ENCODE measurements around the gene PRDM16. TPM values are rescaled to one million over a fixed set of nuclear protein-coding genes. Genes with fewer than 3 reads are reported as not detected.

The PRDM16 gene
- total RNA-seq, 1 donor from 2014 or later: 0.43 TPM

DNA sequence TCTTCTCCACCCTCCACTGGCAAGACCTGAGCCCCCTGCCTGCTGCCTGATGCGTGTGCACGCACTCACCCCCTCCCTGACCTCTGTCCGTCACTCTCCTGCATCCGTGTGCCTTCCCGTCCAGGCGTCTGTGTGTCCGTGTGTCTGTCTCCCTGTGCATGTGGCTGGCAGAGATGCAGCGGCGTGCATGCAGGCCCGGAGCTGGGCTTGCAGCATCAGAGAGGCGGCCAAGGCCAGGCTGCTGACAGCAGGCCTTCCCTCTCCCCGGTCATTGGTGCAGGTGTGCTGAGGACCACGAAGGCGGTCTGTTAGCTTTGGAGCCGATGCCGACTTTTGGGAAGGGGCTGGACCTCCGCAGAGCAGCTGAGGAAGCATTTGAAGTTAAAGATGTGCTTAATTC lies 362.7 kb downstream of the PRDM16 start:
- H3K4me2 ChIP-seq (ENCODE audit: low read length): no peak overlapping the region
- no peak overlapping the region for H3K9ac ChIP-seq (ENCODE audit: low read length)
- no peak for FAIRE-seq
- no peak overlapping the region for H2AFZ ChIP-seq (ENCODE audit: low read depth, low read length)
- no peak overlapping the region for H3K27ac ChIP-seq (ENCODE audit: low read depth, low read length)
- no peak for TF ChIP-seq EZH2 (IDR thresholded peaks at IDR 0.05; ENCODE audit: insufficient read depth, low read length)
- TF ChIP-seq, protein P1, sequence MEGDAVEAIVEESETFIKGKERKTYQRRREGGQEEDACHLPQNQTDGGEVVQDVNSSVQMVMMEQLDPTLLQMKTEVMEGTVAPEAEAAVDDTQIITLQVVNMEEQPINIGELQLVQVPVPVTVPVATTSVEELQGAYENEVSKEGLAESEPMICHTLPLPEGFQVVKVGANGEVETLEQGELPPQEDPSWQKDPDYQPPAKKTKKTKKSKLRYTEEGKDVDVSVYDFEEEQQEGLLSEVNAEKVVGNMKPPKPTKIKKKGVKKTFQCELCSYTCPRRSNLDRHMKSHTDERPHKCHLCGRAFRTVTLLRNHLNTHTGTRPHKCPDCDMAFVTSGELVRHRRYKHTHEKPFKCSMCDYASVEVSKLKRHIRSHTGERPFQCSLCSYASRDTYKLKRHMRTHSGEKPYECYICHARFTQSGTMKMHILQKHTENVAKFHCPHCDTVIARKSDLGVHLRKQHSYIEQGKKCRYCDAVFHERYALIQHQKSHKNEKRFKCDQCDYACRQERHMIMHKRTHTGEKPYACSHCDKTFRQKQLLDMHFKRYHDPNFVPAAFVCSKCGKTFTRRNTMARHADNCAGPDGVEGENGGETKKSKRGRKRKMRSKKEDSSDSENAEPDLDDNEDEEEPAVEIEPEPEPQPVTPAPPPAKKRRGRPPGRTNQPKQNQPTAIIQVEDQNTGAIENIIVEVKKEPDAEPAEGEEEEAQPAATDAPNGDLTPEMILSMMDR (IDR thresholded peaks at IDR 0.05; ENCODE audit: insufficient read depth, low read depth, low read length): no peak
- no peaks in the 10 kb centered on the region for H3K36me3 ChIP-seq (ENCODE audit: insufficient read depth, low read length)
- no peaks in the 10 kb centered on the region for H3K79me2 ChIP-seq (ENCODE audit: insufficient read depth, low read length)
- Mint-ChIP-seq H3K27ac (ENCODE audit: unreplicated experiment) (no peak overlapping the region), H3K36me3 (ENCODE audit: low read depth, unreplicated experiment) (no peaks in the 10 kb centered on the region), H3K4me1 (ENCODE audit: low read depth, unreplicated experiment) (no peaks in the 10 kb centered on the region), H3K27me3 (ENCODE audit: low read depth, unreplicated experiment) (peaks cover 26% of the 10 kb centered on the region), H3K4me3 (ENCODE audit: unreplicated experiment) (no peak overlapping the region), H3K9me3 (ENCODE audit: unreplicated experiment) (no peaks in the 10 kb centered on the region)
- no peaks in the 10 kb centered on the region for H3K9me3 ChIP-seq (ENCODE audit: insufficient read depth, low read depth, low read length)
- no peaks in the 10 kb centered on the region for H3K4me1 ChIP-seq (ENCODE audit: insufficient read depth, low read length)
- no peaks in the 10 kb centered on the region for H3K27me3 ChIP-seq (ENCODE audit: insufficient read depth, low read length)
- no peak overlapping the region for H3K4me3 ChIP-seq (ENCODE audit: insufficient read depth, low read depth, low read length)
- no peak for DNase-seq (ENCODE audit: low read depth)
- no peaks in the 10 kb centered on the region for H4K20me1 ChIP-seq (ENCODE audit: insufficient read depth, low read length)

DNA sequence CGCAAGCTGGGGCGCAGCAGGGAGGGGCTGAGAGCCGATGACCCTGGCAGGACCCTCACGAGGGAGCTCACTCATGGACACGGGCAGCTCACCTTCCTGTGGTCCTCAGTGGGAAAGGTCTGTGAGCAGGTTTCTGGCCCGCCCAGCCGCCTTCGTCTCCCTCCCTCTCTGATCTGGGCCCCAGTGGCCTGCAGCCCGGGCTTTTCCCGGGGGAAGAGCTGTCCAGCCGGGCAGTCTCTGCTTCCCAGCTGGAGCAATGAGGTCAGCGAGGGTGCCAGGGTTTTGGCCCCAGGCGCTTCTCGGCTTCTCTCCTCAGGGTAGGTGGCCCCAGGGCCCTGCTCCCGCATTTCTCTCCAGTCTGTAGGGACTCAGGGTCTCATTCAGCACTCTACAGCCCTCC lies 363.3 kb downstream of the PRDM16 start:
- H3K9me3 ChIP-seq (ENCODE audit: insufficient read depth, low read depth, low read length): peaks cover 1% of the 10 kb centered on the region
- H3K79me2 ChIP-seq (ENCODE audit: insufficient read depth, low read length): no peaks in the 10 kb centered on the region
- no peak overlapping the region for H3K4me2 ChIP-seq (ENCODE audit: low read length)
- no peak overlapping the region for H2AFZ ChIP-seq (ENCODE audit: low read depth, low read length)
- H3K9ac ChIP-seq (ENCODE audit: low read length): no peak overlapping the region
- Mint-ChIP-seq H3K4me3 (ENCODE audit: unreplicated experiment) (no peak overlapping the region), H3K9me3 (ENCODE audit: unreplicated experiment) (peaks cover under 1% of the 10 kb centered on the region), H3K27me3 (ENCODE audit: low read depth, unreplicated experiment) (peaks cover 24% of the 10 kb centered on the region), H3K36me3 (ENCODE audit: low read depth, unreplicated experiment) (no peaks in the 10 kb centered on the region), H3K4me1 (ENCODE audit: low read depth, unreplicated experiment) (no peaks in the 10 kb centered on the region), H3K27ac (ENCODE audit: unreplicated experiment) (no peak overlapping the region)
- DNase-seq (ENCODE audit: low read depth) (no peak), FAIRE-seq (no peak)
- H4K20me1 ChIP-seq (ENCODE audit: insufficient read depth, low read length): no peaks in the 10 kb centered on the region
- no peaks in the 10 kb centered on the region for H3K27me3 ChIP-seq (ENCODE audit: insufficient read depth, low read length)
- no peak overlapping the region for H3K27ac ChIP-seq (ENCODE audit: low read depth, low read length)
- no peaks in the 10 kb centered on the region for H3K4me1 ChIP-seq (ENCODE audit: insufficient read depth, low read length)
- no peaks in the 10 kb centered on the region for H3K36me3 ChIP-seq (ENCODE audit: insufficient read depth, low read length)
- no peak for TF ChIP-seq EZH2 (IDR thresholded peaks at IDR 0.05; ENCODE audit: insufficient read depth, low read length)
- no peak overlapping the region for H3K4me3 ChIP-seq (ENCODE audit: insufficient read depth, low read depth, low read length)

DNA sequence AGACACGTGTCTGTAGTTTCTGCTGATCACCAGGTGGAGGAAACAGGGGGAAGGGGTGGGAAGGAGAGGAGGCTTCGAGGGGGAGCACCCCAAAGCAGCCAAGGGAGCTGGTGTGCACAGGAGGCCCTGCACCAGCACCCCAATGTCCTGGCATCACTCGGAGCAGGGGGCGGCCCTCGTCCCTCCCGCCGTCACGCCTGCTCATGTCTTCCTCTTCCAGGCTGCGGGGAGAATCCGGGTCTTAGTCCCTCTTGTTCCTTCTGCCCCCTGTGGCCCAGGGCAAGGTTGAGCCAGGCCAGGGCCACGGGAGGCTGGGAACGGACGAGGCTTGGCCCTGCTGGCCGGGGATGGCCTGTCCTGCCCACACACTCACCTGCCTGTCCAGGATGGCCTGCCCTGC lies 364.1 kb downstream of the PRDM16 start:
- no peak overlapping the region for H3K4me2 ChIP-seq (ENCODE audit: low read length)
- no peak overlapping the region for H2AFZ ChIP-seq (ENCODE audit: low read depth, low read length)
- H3K27ac ChIP-seq (ENCODE audit: low read depth, low read length): no peak overlapping the region
- no peak overlapping the region for H3K9ac ChIP-seq (ENCODE audit: low read length)
- Mint-ChIP-seq H3K27me3 (ENCODE audit: low read depth, unreplicated experiment) (peaks cover 23% of the 10 kb centered on the region), H3K27ac (ENCODE audit: unreplicated experiment) (no peak overlapping the region), H3K36me3 (ENCODE audit: low read depth, unreplicated experiment) (no peaks in the 10 kb centered on the region), H3K9me3 (ENCODE audit: unreplicated experiment) (peaks cover 2% of the 10 kb centered on the region), H3K4me3 (ENCODE audit: unreplicated experiment) (no peak overlapping the region), H3K4me1 (ENCODE audit: low read depth, unreplicated experiment) (no peaks in the 10 kb centered on the region)
- H3K79me2 ChIP-seq (ENCODE audit: insufficient read depth, low read length): no peaks in the 10 kb centered on the region
- no peaks in the 10 kb centered on the region for H3K27me3 ChIP-seq (ENCODE audit: insufficient read depth, low read length)
- DNase-seq (ENCODE audit: low read depth) (no peak), FAIRE-seq (no peak)
- H3K4me3 ChIP-seq (ENCODE audit: insufficient read depth, low read depth, low read length): no peak overlapping the region
- no peaks in the 10 kb centered on the region for H3K36me3 ChIP-seq (ENCODE audit: insufficient read depth, low read length)
- TF ChIP-seq, protein P1 (IDR thresholded peaks at IDR 0.05; ENCODE audit: insufficient read depth, low read depth, low read length): no peak
- TF ChIP-seq EZH2 (IDR thresholded peaks at IDR 0.05; ENCODE audit: insufficient read depth, low read length): no peak
- H3K4me1 ChIP-seq (ENCODE audit: insufficient read depth, low read length): no peaks in the 10 kb centered on the region
- H3K9me3 ChIP-seq (ENCODE audit: insufficient read depth, low read depth, low read length): peaks cover 2% of the 10 kb centered on the region
- no peaks in the 10 kb centered on the region for H4K20me1 ChIP-seq (ENCODE audit: insufficient read depth, low read length)

Measured in astrocyte (in vitro differentiated cells and primary cell).